A549 (cell line): ENCODE measurements around the gene RYR1. TPM values are rescaled to one million over a fixed set of nuclear protein-coding genes. Genes with fewer than 3 reads are reported as not detected.
A peak's percentile ranks its signal among the peaks of the same experiment; 100 is the strongest.
"Not testable (repeated sequence)": the region's sequence is repeated elsewhere in the genome, so short reads cannot be mapped to it uniquely, and the experiment has no call there.

Experiments used
- ATAC-seq, 2 experiments: fragments of 200-7000 bp in 1 of 2; fragments of >200 bp in 1 of 2; cut with Nextera tagmentation in 1 of 2; cut with Tn5 transposase in 1 of 2; 3 replicates each; pipeline versions ENCODE4 v1.8.0 to v1.9.1; 2018 to 2020; ENCODE audit warnings: mild to moderate bottlenecking in 1 of 2, moderate library complexity in 1 of 2
- CTCF ChIA-PET: fragments of 300-600 bp; sonication (Branson Sonifier 250); formaldehyde crosslinking; extraction: SDS; loops from one replicate; lab custom pipeline; 2021; ENCODE audit warnings: antibody characterized with exemption, inconsistent platforms; lab: Yijun Ruan, JAX
- POLR2A ChIA-PET: fragments of 350-600 bp; formaldehyde crosslinking; extraction: SDS; loops from one replicate; lab custom pipeline; 2021; ENCODE audit warnings: antibody characterized with exemption, inconsistent platforms; lab: Yijun Ruan, JAX
- DNase-seq, 2 experiments: peaks; one replicate each; pipeline versions ENCODE4 v3.0.0 to v3.0.0-alpha.2; 2011 to 2016; ENCODE audit warnings: low read depth in 1 of 2, low spot score in 1 of 2
- FAIRE-seq: peaks from 2 replicates; lab custom pipeline; 2011; peaks lifted over from hg19 to GRCh38; lab: Jason Lieb, UNC
- H3K27ac ChIP-seq, 2 experiments: fragments of >200 bp; sonication (Bioruptor Twin); formaldehyde crosslinking; 3 replicates each; pipeline ENCODE4 v1.5.1; 2016 to 2017
- H3K4me1 ChIP-seq: fragments of >200 bp; sonication (Bioruptor Twin); formaldehyde crosslinking; 3 replicates; pipeline ENCODE4 v1.6.1; 2016
- H3K4me2 ChIP-seq: fragments of >200 bp; sonication (Bioruptor Twin); formaldehyde crosslinking; 3 replicates; pipeline ENCODE4 v1.6.1; 2016
- H3K4me3 ChIP-seq: fragments of >200 bp; sonication (Bioruptor Twin); formaldehyde crosslinking; 3 replicates; pipeline ENCODE4 v1.5.1; 2016
- H3K9me3 ChIP-seq: fragments of >200 bp; sonication (Bioruptor Twin); formaldehyde crosslinking; 3 replicates; pipeline ENCODE4 v1.6.1; 2016
- CBX2 ChIP-seq: fragments of 200-600 bp; sonication (generic); IDR thresholded peaks from 2 replicates; pipeline ENCODE4 v1.6.1; 2016; ENCODE audit warnings: low read depth, mild to moderate bottlenecking, borderline replicate concordance
- EHMT2 ChIP-seq: fragments of 200-600 bp; sonication (generic); IDR thresholded peaks from 2 replicates; pipeline ENCODE4 v1.6.1; 2016; ENCODE audit warnings: antibody characterized with exemption, low read depth, mild to moderate bottlenecking, moderate library complexity
- FOSL2 ChIP-seq, 2 experiments: fragments of 450-650 bp in 1 of 2; fragments of >200 bp in 1 of 2; sonication (Bioruptor Twin) in 1 of 2; formaldehyde crosslinking; IDR thresholded peaks; 2 replicates each; pipeline versions ENCODE4 v1.5.0 to v1.6.1; 2016 to 2020; ENCODE audit warnings: mild to moderate bottlenecking in 1 of 2, moderate library complexity in 1 of 2
- HES2 ChIP-seq: fragments of >200 bp; sonication (Bioruptor Twin); formaldehyde crosslinking; IDR thresholded peaks from 2 replicates; pipeline ENCODE4 v1.6.1; 2016
- HMGXB4 ChIP-seq: fragments of 250-450 bp; sonication (Bioruptor Pico); IDR thresholded peaks from 2 replicates; pipeline ENCODE4 v1.5.0; 2021; ENCODE audit warnings: mild to moderate bottlenecking, moderate library complexity, borderline replicate concordance
- HOXB13 ChIP-seq: fragments of 250-450 bp; sonication (Bioruptor Pico); IDR thresholded peaks from 2 replicates; pipeline ENCODE4 v1.5.0; 2020; ENCODE audit warnings: low read depth, mild to moderate bottlenecking, moderate library complexity
- KDM1A ChIP-seq: fragments of 200-600 bp; sonication (generic); IDR thresholded peaks from 2 replicates; pipeline ENCODE4 v1.6.1; 2016; ENCODE audit warnings: low read depth, mild to moderate bottlenecking
- MAZ ChIP-seq: fragments of 150-350 bp; IDR thresholded peaks from 2 replicates; pipeline ENCODE4 v1.6.1; 2014; ENCODE audit warnings: antibody characterized with exemption, low read depth, low read length, borderline replicate concordance
- PBX3 ChIP-seq: IDR thresholded peaks from 2 replicates; pipeline ENCODE4 v1.6.1; 2012
- RARB ChIP-seq: fragments of 250-450 bp; sonication (Bioruptor Pico); IDR thresholded peaks from 2 replicates; pipeline ENCODE4 v1.8.0; 2021; ENCODE audit warnings: mild to moderate bottlenecking, moderate library complexity
- REST ChIP-seq: fragments of 200-600 bp; sonication (generic); IDR thresholded peaks from 2 replicates; pipeline ENCODE4 v1.6.1; 2016; ENCODE audit warnings: antibody characterized with exemption, mild to moderate bottlenecking, moderate library complexity
- TFCP2L1 ChIP-seq: fragments of 250-450 bp; sonication (Bioruptor Pico); IDR thresholded peaks from 2 replicates; pipeline ENCODE4 v1.5.0; 2021; ENCODE audit warnings: mild to moderate bottlenecking
- USF2 ChIP-seq: fragments of 450-650 bp; IDR thresholded peaks from 2 replicates; pipeline ENCODE4 v1.6.1; 2014; ENCODE audit warnings: antibody characterized with exemption
- ZC3H11A ChIP-seq: fragments of 450-650 bp; IDR thresholded peaks from 2 replicates; pipeline ENCODE4 v1.6.1; 2014; ENCODE audit warnings: antibody characterized with exemption, mild to moderate bottlenecking
- ZNF302 ChIP-seq: fragments of 250-450 bp; sonication (Bioruptor Pico); IDR thresholded peaks from 2 replicates; pipeline ENCODE4 v1.9.0; 2021; ENCODE audit warnings: inconsistent platforms, mild to moderate bottlenecking, moderate library complexity
- ZSCAN20 ChIP-seq: fragments of 250-450 bp; sonication (Bioruptor Pico); IDR thresholded peaks from 2 replicates; pipeline ENCODE4 v1.8.0; 2022; ENCODE audit warnings: mild to moderate bottlenecking, moderate library complexity
- WGBS: methylation state at CpG from one replicate; pipeline ENCODE4 v1.1.6; 2017; ENCODE audit errors: missing lambda C conversion rate; 5-methylcytosine and 5-hydroxymethylcytosine counted together
- polyA plus RNA-seq, 4 experiments: library from polyadenylated mRNA; depleted of rRNA in 3 of 4; stranded (reverse); fragments of >200 nt; fragmentation: RNase III in 1 of 4; extraction: RNeasy Plus Mini Kit Qiagen cat#74134 plus additional on column Dnase treatment in 1 of 4; gene quantifications; 2 replicates in 3 of 4; 3 replicates in 1 of 4; pipeline ENCODE4 v1.2.3, GENCODE V29; 2011 to 2017

The RYR1 gene
- polyA plus RNA-seq, 2 of the 4 experiments (the other 2 are of a cell fraction): 1.4 to 3.1 TPM

GRCh38 chr19:38553239-38553638 lies 119.7 kb downstream of the RYR1 start:
- not testable (repeated sequence) for H3K4me1 ChIP-seq, H3K4me2 ChIP-seq, DNase-seq, H3K27ac ChIP-seq, H3K9me3 ChIP-seq, H3K4me3 ChIP-seq, ATAC-seq, FAIRE-seq
- ChIA-PET CTCF (interaction anchor here (0.5 to 3.2 kb wide), 10 partner anchors 9 to 378 kb away, joined by 3 to 20 read pairs (median 3); no protein-coding TSS in a partner anchor), POLR2A (interaction anchor here (1.3 kb wide), 1 partner anchor 65 kb away, joined by 3 read pairs; no protein-coding TSS in a partner anchor)
- WGBS: 91% methylated on average over 1 of the region's 1 CpG

- 44% methylated on average over 3 of the region's 3 CpGs for WGBS
- POLR2A ChIA-PET: no interaction called here
- no peaks in the 10 kb centered on the region for H3K4me1 ChIP-seq
- CTCF ChIA-PET: interaction anchor here (0.6 to 0.9 kb wide), 5 partner anchors 17 to 325 kb away, joined by 3 to 4 read pairs (median 3); no protein-coding TSS in a partner anchor
- no peak for ATAC-seq
- FAIRE-seq: no peak
- no peak overlapping the region for H3K27ac ChIP-seq
- no peaks in the 10 kb centered on the region for H3K9me3 ChIP-seq
- H3K4me3 ChIP-seq: no peak overlapping the region
- DNase-seq: no peak
- no peak overlapping the region for H3K4me2 ChIP-seq
- TF ChIP-seq PBX3 (no peak), HMGXB4 (CRISPR knock-in tag) (no peak), FOSL2 (IDR thresholded peaks at IDR 0.05) (no peak), FOSL2 (CRISPR knock-in tag; IDR thresholded peaks at IDR 0.05) (0 out of 2 replicates have a peak, but pooled peaks have one; percentile 24)
- TF ChIP-seq, all 56 proteins: peak for 1
These were observed 121.2 kb downstream of the RYR1 start for GRCh38 chr19:38554676-38555141.

- ChIA-PET POLR2A (no interaction called here), CTCF (interaction anchor here (0.6 to 3.4 kb wide), 7 partner anchors 11 to 152 kb away, joined by 3 to 31 read pairs (median 3); no protein-coding TSS in a partner anchor)
- H3K4me1 ChIP-seq: no peaks in the 10 kb centered on the region
- H3K27ac ChIP-seq: no peak overlapping the region
- WGBS: 79% methylated on average over 8 of the region's 8 CpGs
- no peak for DNase-seq
- no peak for ATAC-seq
- no peak for FAIRE-seq
- TF ChIP-seq HOXB13 (CRISPR knock-in tag) (no peak), MAZ (no peak), TFCP2L1 (CRISPR knock-in tag) (no peak), HES2 (no peak), RARB (CRISPR knock-in tag) (no peak), ZNF302 (CRISPR knock-in tag) (no peak), CBX2 (no peak), PBX3 (no peak), ZC3H11A (no peak), REST (no peak), EHMT2 (no peak), ZSCAN20 (CRISPR knock-in tag) (no peak), KDM1A (no peak), USF2 (no peak)
- no peak overlapping the region for H3K4me3 ChIP-seq
- H3K9me3 ChIP-seq: no peaks in the 10 kb centered on the region
- no peak overlapping the region for H3K4me2 ChIP-seq
These were observed 121.7 kb downstream of the RYR1 start for GRCh38 chr19:38555200-38555599.
